GM21528 (cell line): ENCODE results near the gene NOL9.
"Not testable (repeated sequence)": the region's sequence is repeated elsewhere in the genome, so short reads cannot be mapped to it uniquely, and the experiment has no call there.

Source experiments
- ATAC-seq: cut with Tn5 transposase; IDR thresholded peaks from one replicate; pipeline ENCODE4 v1.9.1; 2021; ENCODE audit warnings: mild to moderate bottlenecking, moderate library complexity; ENCODE audit not compliant: unreplicated experiment, low FRiP score

Gene NOL9

GRCh38 chr1:6574818-6575217, 20.5 kb upstream of the NOL9 start:
- ATAC-seq, result no peak

GRCh38 chr1:6574025-6574620, 19.8 kb upstream of the NOL9 start:
- ATAC-seq, result no peak

GRCh38 chr1:6572653-6573383, 18.5 kb upstream of the NOL9 start:
- ATAC-seq, result no peak

DNA sequence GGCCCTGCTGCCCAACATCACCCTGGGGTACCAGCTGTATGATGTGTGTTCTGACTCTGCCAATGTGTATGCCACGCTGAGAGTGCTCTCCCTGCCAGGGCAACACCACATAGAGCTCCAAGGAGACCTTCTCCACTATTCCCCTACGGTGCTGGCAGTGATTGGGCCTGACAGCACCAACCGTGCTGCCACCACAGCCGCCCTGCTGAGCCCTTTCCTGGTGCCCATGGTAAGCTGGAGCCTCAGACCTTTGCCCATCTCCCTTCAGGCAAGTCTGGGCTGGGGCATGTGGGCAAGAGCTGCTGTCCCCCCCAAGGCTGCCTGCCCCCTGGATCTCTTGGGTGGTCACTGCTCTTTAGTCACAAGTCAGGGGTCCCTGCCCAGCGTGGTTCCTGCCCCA, 16.7 kb upstream of the NOL9 start:
- ATAC-seq, result no peak

DNA sequence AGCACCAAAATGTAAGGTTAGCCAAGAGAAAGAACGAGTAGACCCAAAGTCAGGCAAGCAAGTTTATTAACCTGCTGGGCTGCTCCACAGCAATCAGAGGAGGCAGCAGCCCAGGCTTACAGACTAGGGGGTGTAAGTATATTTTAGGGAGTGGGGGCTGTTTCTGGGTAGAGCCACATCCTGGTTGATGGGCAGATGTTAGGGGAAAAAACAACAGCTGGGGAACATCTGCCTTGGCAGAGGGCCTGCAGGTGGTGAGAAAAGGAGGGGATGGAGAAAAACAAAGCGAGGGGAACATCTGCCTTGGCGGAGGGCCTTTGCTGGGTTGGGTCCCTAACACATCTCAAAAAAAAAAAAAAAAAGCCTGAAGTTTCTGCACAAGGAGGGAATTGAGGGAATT, 15.8 kb upstream of the NOL9 start:
- ATAC-seq, result no peak

DNA sequence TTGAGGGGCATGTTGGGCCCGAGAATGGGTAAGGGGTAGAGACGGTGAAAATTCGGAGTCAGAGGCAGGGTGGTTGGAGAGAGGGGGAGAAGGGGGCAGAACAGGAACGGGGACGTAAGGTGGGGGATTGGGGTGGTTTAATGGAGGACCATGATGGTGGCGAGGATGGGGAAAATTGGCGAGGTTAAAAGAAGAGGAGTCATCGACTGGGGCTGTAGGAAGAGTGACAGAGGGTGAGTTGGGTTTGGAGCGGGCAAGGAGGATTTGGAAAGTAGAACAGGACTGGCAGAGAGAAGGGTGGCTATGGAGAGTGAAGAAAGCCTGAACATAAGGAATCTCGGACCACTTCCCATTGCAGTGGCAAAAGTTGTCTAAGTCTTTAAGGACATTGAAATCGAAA, 14.7 kb upstream of the NOL9 start:
- no peak for ATAC-seq

- ATAC-seq, result no peak
Observed at GRCh38 chr1:6560267-6560666, 6.0 kb upstream of the NOL9 start.

DNA sequence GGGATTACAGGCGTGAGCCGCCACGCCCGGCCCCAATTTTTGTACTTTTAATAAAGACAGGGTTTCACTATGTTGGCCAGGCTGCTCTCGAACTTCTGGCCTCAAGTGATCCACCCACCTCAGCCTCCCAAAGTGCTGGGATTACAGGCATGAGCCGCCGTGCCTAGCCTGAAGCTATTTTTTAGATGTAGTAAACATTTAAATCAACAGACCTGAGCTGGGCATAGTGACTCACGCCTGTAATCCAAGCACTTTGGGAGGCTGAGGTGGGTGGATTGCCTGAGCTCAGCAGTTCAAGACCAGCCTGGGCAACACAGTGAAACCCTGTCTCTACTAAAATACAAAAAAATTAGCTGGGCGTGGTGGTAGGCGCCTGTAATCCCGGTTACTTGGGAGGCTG, 4.8 kb upstream of the NOL9 start:
- ATAC-seq, result not testable (repeated sequence)

DNA sequence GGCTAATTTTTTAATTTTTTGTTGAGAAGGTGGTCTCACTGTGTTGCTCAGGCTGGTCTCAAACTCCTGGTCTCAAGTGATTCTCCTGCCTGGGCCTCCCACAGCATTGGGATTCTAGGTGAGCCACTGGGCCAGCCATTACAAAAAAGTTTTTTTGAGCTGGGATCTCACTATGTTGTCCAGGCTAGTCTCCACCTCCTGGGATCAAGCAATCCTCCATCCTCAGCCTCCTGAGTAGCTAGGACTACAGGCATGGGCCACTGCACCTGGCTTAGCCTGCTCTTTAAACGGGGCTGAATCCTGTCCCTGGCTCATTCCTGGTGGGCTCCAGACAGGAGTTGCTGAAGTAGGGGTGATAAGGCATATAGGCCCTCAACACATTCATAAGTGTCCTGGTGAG, 3.3 kb upstream of the NOL9 start:
- no peak for ATAC-seq

- ATAC-seq, result no peak
Observed at GRCh38 chr1:6554907-6555778, 830 bp upstream of the NOL9 start, which contains the start of gene TAS1R1. Gene TAS1R1 (plus strand): TSS chr1:6555307. CDS start chr1:6555374, 67 bp downstream.

GRCh38 chr1:6547301-6547700, 7.0 kb downstream of the NOL9 start:
- no peak for ATAC-seq

- ATAC-seq, result no peak
Observed at GRCh38 chr1:6546326-6546725, 8.0 kb downstream of the NOL9 start.

GRCh38 chr1:6545276-6546112, 8.8 kb downstream of the NOL9 start:
- no peak for ATAC-seq

GRCh38 chr1:6544831-6545230, 9.5 kb downstream of the NOL9 start:
- no peak for ATAC-seq

DNA sequence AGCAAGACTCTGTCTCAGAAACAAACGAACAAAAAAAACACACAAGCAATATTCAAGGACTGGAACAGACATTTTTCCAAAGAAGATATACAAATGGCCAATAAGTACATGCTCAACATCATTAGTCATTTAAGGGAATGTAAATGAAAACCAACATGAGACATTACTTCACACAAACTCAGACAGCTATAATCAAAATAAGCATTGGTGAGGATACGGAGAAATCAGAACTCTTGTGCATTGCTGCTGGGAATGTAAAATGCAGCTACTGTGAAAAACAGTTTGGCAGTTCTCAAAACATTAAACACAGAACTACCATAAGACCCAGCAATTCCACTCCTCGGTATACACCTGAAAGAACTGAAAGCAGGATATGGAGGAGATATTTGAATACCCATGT, 15.4 kb downstream of the NOL9 start:
- ATAC-seq, result no peak

DNA sequence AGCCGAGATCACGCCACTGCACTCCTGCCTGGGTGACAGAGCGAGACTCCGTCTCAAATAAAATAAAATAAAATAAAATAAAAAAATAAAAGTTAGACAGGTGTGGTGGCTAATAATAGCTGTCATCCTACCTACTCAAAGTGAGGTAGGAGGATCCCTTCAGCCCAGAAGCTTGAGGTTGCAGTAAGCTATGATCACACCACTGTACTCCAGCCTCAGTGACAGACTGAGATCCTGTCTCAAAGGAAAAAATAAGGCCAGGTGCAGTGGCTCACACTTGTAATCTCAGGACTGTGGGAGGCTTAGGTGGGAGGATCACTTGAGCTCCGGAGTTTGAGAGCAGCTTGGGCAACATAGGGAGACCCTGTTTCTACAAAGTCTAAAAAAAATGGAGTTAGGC, 18.0 kb downstream of the NOL9 start:
- no peak for ATAC-seq

GRCh38 chr1:6535214-6535613, 19.1 kb downstream of the NOL9 start:
- ATAC-seq, result no peak

GRCh38 chr1:6534248-6534822, 20.0 kb downstream of the NOL9 start:
- no peak for ATAC-seq

GRCh38 chr1:6531996-6532395, 22.3 kb downstream of the NOL9 start:
- ATAC-seq, result no peak

GRCh38 chr1:6530504-6531160, 23.7 kb downstream of the NOL9 start:
- no peak for ATAC-seq
